Stimulated activated naive CD8-positive, alpha-beta T cell treated with anti-CD3 and anti-CD28 coated beads, Interleukin-15, amount 100 ng/mL, for 72 hours (primary cell): ENCODE results near the gene SMYD3.

Source experiments
- ATAC-seq: fragments of 150-1000 bp; cut with Tn5 transposase; 2 replicates; pipeline ENCODE4 v1.10.0; 2021; ENCODE audit warnings: mild to moderate bottlenecking, moderate library complexity
- DNase-seq, 2 donors: peaks; one replicate each; pipeline ENCODE4 v3.0.0; 2021 to 2022
- H3K27ac Mint-ChIP-seq, 2 donors: one replicate each; pipeline ENCODE4 v1.8.0; 2022; ENCODE audit warnings: mild to moderate bottlenecking in 2 of 2, mixed read lengths in 2 of 2, moderate library complexity in 2 of 2
- H3K27me3 Mint-ChIP-seq: one replicate; pipeline ENCODE4 v1.8.0; 2022; ENCODE audit warnings: mixed read lengths
- H3K4me1 Mint-ChIP-seq: one replicate; pipeline ENCODE4 v1.8.0; 2022; ENCODE audit warnings: mild to moderate bottlenecking, mixed read lengths
- H3K4me3 Mint-ChIP-seq, 2 donors: one replicate each; pipeline ENCODE4 v1.8.0; 2022; ENCODE audit warnings: mild to moderate bottlenecking in 2 of 2, mixed read lengths in 2 of 2, moderate library complexity in 1 of 2
- H3K9me3 Mint-ChIP-seq, 2 donors: one replicate each; pipeline ENCODE4 v1.8.0; 2022; ENCODE audit warnings: mixed read lengths in 2 of 2

SMYD3 gene

GRCh38 chr1:245901037-245901436 is 606.0 kb downstream of the SMYD3 start:
- ATAC-seq (no peak), DNase-seq (no peak)
- no peaks in the 10 kb centered on the region for H3K27me3 Mint-ChIP-seq
- H3K4me3 Mint-ChIP-seq = no peak overlapping the region
- H3K27ac Mint-ChIP-seq = no peak overlapping the region
- H3K9me3 Mint-ChIP-seq = peaks cover 5 to 15% of the 10 kb centered on the region in 2 donors
- H3K4me1 Mint-ChIP-seq = no peaks in the 10 kb centered on the region

GRCh38 chr1:245898581-245898980 is 608.5 kb downstream of the SMYD3 start:
- DNase-seq (no peak), ATAC-seq (no peak)
- H3K27ac Mint-ChIP-seq = no peak overlapping the region
- no peaks in the 10 kb centered on the region for H3K4me1 Mint-ChIP-seq
- no peak overlapping the region for H3K4me3 Mint-ChIP-seq
- no peaks in the 10 kb centered on the region for H3K27me3 Mint-ChIP-seq
- H3K9me3 Mint-ChIP-seq = peaks cover 15 to 29% of the 10 kb centered on the region in 2 donors

DNA sequence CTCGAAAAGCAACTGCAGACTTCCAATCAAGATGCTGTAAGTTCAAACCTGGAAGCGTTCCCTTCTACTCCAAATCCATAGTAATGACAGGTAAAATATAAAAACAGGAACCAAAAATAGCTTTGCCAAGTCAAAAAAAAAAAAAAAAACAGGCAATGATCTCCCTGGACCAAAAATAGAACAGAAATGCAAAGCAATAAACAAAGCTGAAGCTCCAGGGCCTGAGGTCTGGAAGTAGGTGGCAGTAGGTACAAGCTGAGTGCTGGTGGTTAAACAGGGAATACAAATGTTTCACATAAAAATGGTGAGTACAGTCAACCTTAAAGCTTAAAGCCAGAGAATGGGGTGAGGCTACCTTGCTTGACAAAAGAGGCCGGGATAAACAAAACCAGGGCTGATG is 610.8 kb downstream of the SMYD3 start:
- no peak overlapping the region for H3K4me3 Mint-ChIP-seq
- H3K27ac Mint-ChIP-seq = no peak overlapping the region
- no peaks in the 10 kb centered on the region for H3K27me3 Mint-ChIP-seq
- DNase-seq = no peak
- no peaks in the 10 kb centered on the region for H3K4me1 Mint-ChIP-seq
- ATAC-seq = no peak
- peaks cover 15 to 33% of the 10 kb centered on the region in 2 donors for H3K9me3 Mint-ChIP-seq

- no peaks in the 10 kb centered on the region for H3K4me1 Mint-ChIP-seq
- peaks cover 14 to 28% of the 10 kb centered on the region in 2 donors for H3K9me3 Mint-ChIP-seq
- H3K27ac Mint-ChIP-seq = no peak overlapping the region
- ATAC-seq (no peak), DNase-seq (no peak)
- no peaks in the 10 kb centered on the region for H3K27me3 Mint-ChIP-seq
- H3K4me3 Mint-ChIP-seq = no peak overlapping the region
Observed at GRCh38 chr1:245895455-245895959, 611.6 kb downstream of the SMYD3 start.

GRCh38 chr1:245894843-245895242 is 612.2 kb downstream of the SMYD3 start:
- no peak for ATAC-seq
- Mint-ChIP-seq H3K4me1 (no peaks in the 10 kb centered on the region), H3K9me3 (peaks cover 14 to 23% of the 10 kb centered on the region in 2 donors), H3K27me3 (no peaks in the 10 kb centered on the region), H3K4me3 (no peak overlapping the region), H3K27ac (no peak overlapping the region)
- no peak for DNase-seq

- H3K27ac Mint-ChIP-seq = no peak overlapping the region
- no peak for DNase-seq
- no peaks in the 10 kb centered on the region for H3K4me1 Mint-ChIP-seq
- no peak for ATAC-seq
- peaks cover 14 to 23% of the 10 kb centered on the region in 2 donors for H3K9me3 Mint-ChIP-seq
- no peak overlapping the region for H3K4me3 Mint-ChIP-seq
- no peaks in the 10 kb centered on the region for H3K27me3 Mint-ChIP-seq
Observed at GRCh38 chr1:245893025-245893424, 614.1 kb downstream of the SMYD3 start.

- no peaks in the 10 kb centered on the region for H3K4me1 Mint-ChIP-seq
- DNase-seq (no peak), ATAC-seq (no peak)
- H3K27ac Mint-ChIP-seq = no peak overlapping the region
- H3K27me3 Mint-ChIP-seq = no peaks in the 10 kb centered on the region
- H3K9me3 Mint-ChIP-seq = peaks cover 9 to 11% of the 10 kb centered on the region in 2 donors
- H3K4me3 Mint-ChIP-seq = no peak overlapping the region
Observed at GRCh38 chr1:245888809-245889208, 618.3 kb downstream of the SMYD3 start.

- H3K9me3 Mint-ChIP-seq = peaks cover 2 to 4% of the 10 kb centered on the region in 2 donors
- no peak overlapping the region for H3K4me3 Mint-ChIP-seq
- H3K27me3 Mint-ChIP-seq = no peaks in the 10 kb centered on the region
- no peaks in the 10 kb centered on the region for H3K4me1 Mint-ChIP-seq
- ATAC-seq (no peak), DNase-seq (no peak)
- no peak overlapping the region for H3K27ac Mint-ChIP-seq
Observed at GRCh38 chr1:245887829-245888228, 619.2 kb downstream of the SMYD3 start.

- H3K4me3 Mint-ChIP-seq = no peak overlapping the region
- ATAC-seq (no peak), DNase-seq (no peak)
- H3K27me3 Mint-ChIP-seq = no peaks in the 10 kb centered on the region
- H3K9me3 Mint-ChIP-seq = peaks cover 0 to 3% of the 10 kb centered on the region in 2 donors
- no peak overlapping the region for H3K27ac Mint-ChIP-seq
- H3K4me1 Mint-ChIP-seq = no peaks in the 10 kb centered on the region
Observed at GRCh38 chr1:245881767-245882391, 625.2 kb downstream of the SMYD3 start.

GRCh38 chr1:245880754-245881403 is 626.2 kb downstream of the SMYD3 start:
- no peak for DNase-seq
- no peak overlapping the region for H3K4me3 Mint-ChIP-seq
- no peak for ATAC-seq
- no peaks in the 10 kb centered on the region for H3K27me3 Mint-ChIP-seq
- H3K4me1 Mint-ChIP-seq = no peaks in the 10 kb centered on the region
- H3K27ac Mint-ChIP-seq = no peak overlapping the region
- no peaks in the 10 kb centered on the region for H3K9me3 Mint-ChIP-seq

GRCh38 chr1:245879091-245879490 is 628.0 kb downstream of the SMYD3 start:
- ATAC-seq = no peak

DNA sequence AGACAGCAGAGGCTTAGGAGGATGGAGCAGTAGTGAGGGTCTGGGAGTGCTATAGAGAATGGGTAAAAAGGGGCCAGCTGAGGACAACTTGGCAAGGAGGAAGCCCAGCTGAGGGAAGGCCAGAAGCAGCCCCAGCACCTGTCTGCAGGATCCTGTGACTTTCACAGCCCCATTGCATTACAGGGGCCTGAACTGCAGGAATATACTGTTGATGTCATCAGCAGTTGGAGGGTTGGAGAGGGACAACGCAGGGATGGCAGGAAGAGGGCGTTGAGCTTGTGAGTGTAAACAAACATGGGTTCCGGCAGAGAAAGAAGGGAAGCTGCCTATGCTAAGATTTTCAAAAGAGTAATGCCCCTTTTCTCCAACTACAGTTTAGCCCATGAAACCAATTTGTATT is 628.5 kb downstream of the SMYD3 start:
- no peak for ATAC-seq
- no peak for DNase-seq
- H3K4me3 Mint-ChIP-seq = no peak overlapping the region
- no peaks in the 10 kb centered on the region for H3K4me1 Mint-ChIP-seq
- no peak overlapping the region for H3K27ac Mint-ChIP-seq
- H3K27me3 Mint-ChIP-seq = no peaks in the 10 kb centered on the region
- no peaks in the 10 kb centered on the region for H3K9me3 Mint-ChIP-seq

More at GRCh38 chr1:245879091-245879490, 628.0 kb downstream of the SMYD3 start:
- H3K9me3 Mint-ChIP-seq = no peaks in the 10 kb centered on the region
- H3K4me3 Mint-ChIP-seq = no peak overlapping the region
- no peak for DNase-seq
- no peaks in the 10 kb centered on the region for H3K4me1 Mint-ChIP-seq
- H3K27ac Mint-ChIP-seq = no peak overlapping the region
- H3K27me3 Mint-ChIP-seq = no peaks in the 10 kb centered on the region

- Mint-ChIP-seq H3K27ac (no peak overlapping the region), H3K9me3 (no peaks in the 10 kb centered on the region), H3K4me3 (no peak overlapping the region), H3K27me3 (no peaks in the 10 kb centered on the region), H3K4me1 (no peaks in the 10 kb centered on the region)
- ATAC-seq (no peak), DNase-seq (no peak)
Observed at GRCh38 chr1:245877976-245878375, 629.1 kb downstream of the SMYD3 start.

GRCh38 chr1:245876586-245876985 is 630.5 kb downstream of the SMYD3 start:
- ATAC-seq = no peak
- H3K27ac Mint-ChIP-seq = peak overlapping the region in 1 of 2 donors; percentile 68
- H3K9me3 Mint-ChIP-seq = no peaks in the 10 kb centered on the region
- no peaks in the 10 kb centered on the region for H3K4me1 Mint-ChIP-seq
- no peaks in the 10 kb centered on the region for H3K27me3 Mint-ChIP-seq
- DNase-seq = no peak
- H3K4me3 Mint-ChIP-seq = no peak overlapping the region

DNA sequence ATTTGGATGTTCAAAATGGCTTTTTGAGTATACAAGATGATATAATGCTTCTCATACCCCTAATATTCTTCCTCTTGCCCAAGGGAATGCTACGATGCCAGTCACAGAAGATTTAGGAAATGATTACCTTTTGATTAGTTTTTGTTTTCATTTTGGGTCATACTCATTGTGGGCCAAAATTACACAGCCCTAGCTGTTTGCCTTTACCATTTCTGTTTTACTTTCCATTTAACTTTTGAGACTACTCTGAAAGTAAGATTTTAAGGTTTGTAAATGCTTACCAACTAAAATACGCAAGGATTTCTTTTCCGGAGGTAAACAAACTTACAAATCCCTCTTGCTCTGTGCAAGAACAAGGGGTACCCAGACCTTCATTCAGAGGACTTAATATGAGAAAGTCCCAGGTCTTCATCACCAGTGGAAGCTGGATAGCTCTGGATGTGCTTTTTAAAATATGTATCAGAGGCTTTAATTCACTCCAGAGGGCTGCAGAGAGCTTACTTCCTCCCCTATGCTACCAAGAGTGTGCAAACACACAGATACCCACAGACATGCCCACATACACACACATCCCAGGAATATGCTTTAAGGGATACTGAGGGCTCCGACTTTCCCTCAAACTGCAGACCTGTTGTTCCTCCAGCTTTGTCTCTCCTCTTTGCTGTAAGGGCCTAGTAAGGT is 631.4 kb downstream of the SMYD3 start:
- Mint-ChIP-seq H3K27ac (no peak overlapping the region), H3K4me1 (no peaks in the 10 kb centered on the region), H3K27me3 (no peaks in the 10 kb centered on the region), H3K4me3 (no peak overlapping the region), H3K9me3 (no peaks in the 10 kb centered on the region)
- DNase-seq (no peak), ATAC-seq (no peak)

- Mint-ChIP-seq H3K4me3 (no peak overlapping the region), H3K4me1 (no peaks in the 10 kb centered on the region), H3K27me3 (no peaks in the 10 kb centered on the region), H3K9me3 (no peaks in the 10 kb centered on the region), H3K27ac (no peak overlapping the region)
- ATAC-seq (no peak), DNase-seq (no peak)
Observed at GRCh38 chr1:245874942-245875580, 632.0 kb downstream of the SMYD3 start.
